GM21526 (cell line): Measurements from ENCODE around the gene MGMT.

Source experiments
- ATAC-seq: cut with Tn5 transposase; IDR thresholded peaks from one replicate; pipeline ENCODE4 v1.9.1; 2021; ENCODE audit warnings: moderate library complexity; ENCODE audit not compliant: unreplicated experiment, low FRiP score

MGMT gene

GRCh38 chr10:129718548-129719414 is 251.7 kb downstream of the MGMT start:
- no peak for ATAC-seq

- no peak for ATAC-seq
These were observed 252.3 kb downstream of the MGMT start for GRCh38 chr10:129719415-129719739.

- no peak for ATAC-seq
These were observed 253.0 kb downstream of the MGMT start for GRCh38 chr10:129719889-129720590.

- no peak for ATAC-seq
These were observed 258.0 kb downstream of the MGMT start for GRCh38 chr10:129725011-129725410.

- ATAC-seq, result no peak
These were observed 258.4 kb downstream of the MGMT start for GRCh38 chr10:129725482-129725881.

GRCh38 chr10:129725890-129726631 is 259.0 kb downstream of the MGMT start:
- ATAC-seq, result no peak

- ATAC-seq, result no peak
These were observed 260.0 kb downstream of the MGMT start for GRCh38 chr10:129727071-129727470.

GRCh38 chr10:129727495-129727894 is 260.5 kb downstream of the MGMT start:
- no peak for ATAC-seq

GRCh38 chr10:129728246-129728820 is 261.3 kb downstream of the MGMT start:
- no peak for ATAC-seq

- ATAC-seq, result no peak
These were observed 262.1 kb downstream of the MGMT start for GRCh38 chr10:129728905-129729795.

GRCh38 chr10:129730272-129730992 is 263.4 kb downstream of the MGMT start:
- no peak for ATAC-seq

GRCh38 chr10:129730993-129731325 is 263.9 kb downstream of the MGMT start:
- ATAC-seq, result no peak

GRCh38 chr10:129740532-129741279 is 273.7 kb downstream of the MGMT start:
- no peak for ATAC-seq

- no peak for ATAC-seq
These were observed 274.4 kb downstream of the MGMT start for GRCh38 chr10:129741280-129741977.

- ATAC-seq, result no peak
These were observed 275.1 kb downstream of the MGMT start for GRCh38 chr10:129741978-129742741.

GRCh38 chr10:129742742-129743550 is 275.9 kb downstream of the MGMT start:
- no peak for ATAC-seq

GRCh38 chr10:129743738-129744133 is 276.7 kb downstream of the MGMT start:
- ATAC-seq, result no peak
